ENCODE results near the gene CLCNKA. TPM values are rescaled to one million over a fixed set of nuclear protein-coding genes. Genes with fewer than 3 reads are reported as not detected.

CLCNKA gene
- total RNA-seq, 1 experiment from 2014 or later = 0.10 TPM

- ATAC-seq = peak; percentile 44
- Histone ChIP-seq H4K20me1 (ENCODE audit: insufficient read depth) (no peaks in the 10 kb centered on the region), H3K9me2 (ENCODE audit: insufficient read depth) (no peaks in the 10 kb centered on the region), H2AFZ (ENCODE audit: low read depth, low read length, poor library complexity, severe bottlenecking) (peak overlapping the region; percentile 75), H3K4me1 (ENCODE audit: control insufficient read depth in 1 of 2, insufficient read depth in 2 of 2, low read length in 2 of 2) (peaks cover 33 to 73% of the 10 kb centered on the region in 2 experiments), H3K9ac (ENCODE audit: low read length) (peak overlapping the region; percentile 57), H3K4me2 (ENCODE audit: low read length) (peak overlapping the region; percentile 87), H3K36me3 (ENCODE audit: control insufficient read depth in 1 of 2, insufficient read depth in 2 of 2, low read length in 2 of 2) (no peaks in the 10 kb centered on the region), H3K27ac (ENCODE audit: low read depth, low read length) (peak overlapping the region; percentile 54), H3K4me3 (replicated peaks in 1 of 2; ENCODE audit: low read depth in 1 of 2, low read length in 2 of 2) (peak overlapping the region in 1 of 2 experiments; percentile 47; a peak in 1 of 4 replicates), H3K79me2 (ENCODE audit: insufficient read depth, low read length) (no peaks in the 10 kb centered on the region), H3K9me3 (ENCODE audit: control insufficient read depth in 1 of 2, insufficient read depth in 1 of 2, low read depth in 1 of 2, low read length in 2 of 2) (no peaks in the 10 kb centered on the region), H3K27me3 (ENCODE audit: insufficient read depth, low read length) (no peaks in the 10 kb centered on the region)
- intact Hi-C loops (cut with micrococcal nuclease) = no loop called here
- peak; percentile 59 for DNase-seq (ENCODE audit: low read depth, low spot score)
- TF ChIP-seq YY1 (IDR thresholded peaks at IDR 0.05; ENCODE audit: extremely low read depth, insufficient replicate concordance, low read depth, low read length) (no peak), TCF7L2 (IDR thresholded peaks at IDR 0.05; ENCODE audit: borderline replicate concordance, extremely low read depth, insufficient read depth, insufficient read length) (peak; percentile 74), POLR2AphosphoS5 (IDR thresholded peaks at IDR 0.05; ENCODE audit: low read depth, low read length) (peak; percentile 24; the same call in 1 of the 2 replicates)
- no TSS peak for BruUV-seq (replicated peaks)
- ChIA-PET CTCF (interaction anchor here (0.7 to 7.9 kb wide), 3 partner anchors 108 to 544 kb away, joined by 3 to 222 read pairs (median 24); no protein-coding TSS in a partner anchor), POLR2A (interaction anchor here (1.0 to 4.4 kb wide), 3 partner anchors 70 to 110 kb away, joined by 3 to 31 read pairs (median 3); no protein-coding TSS in a partner anchor), RAD21 (ENCODE audit: low non-redundant PET in 1 of 2, low total read pairs in 2 of 2, uncharacterized antibody in 2 of 2, unreplicated experiment in 2 of 2) (no interaction called here)
These were observed 55.0 kb downstream of the CLCNKA start for GRCh38 chr1:16076865-16077238.

GRCh38 chr1:16077406-16078245, 55.8 kb downstream of the CLCNKA start:
- ATAC-seq (no peak), DNase-seq (ENCODE audit: low read depth, low spot score) (no peak)
- ChIA-PET POLR2A (interaction anchor here (0.7 to 4.4 kb wide), 3 partner anchors 43 to 109 kb away, joined by 3 to 31 read pairs (median 3); no protein-coding TSS in a partner anchor), RAD21 (ENCODE audit: low non-redundant PET in 1 of 2, low total read pairs in 2 of 2, uncharacterized antibody in 2 of 2, unreplicated experiment in 2 of 2) (interaction anchor here (0.7 to 2.5 kb wide), 5 partner anchors 106 to 155 kb away, joined by 3 to 26 read pairs (median 10); no protein-coding TSS in a partner anchor), CTCF (interaction anchor here (0.7 to 7.9 kb wide), 6 partner anchors 35 to 543 kb away, joined by 3 to 222 read pairs (median 14); no protein-coding TSS in a partner anchor)
- no peak overlapping the region for H2AFZ ChIP-seq (ENCODE audit: low read depth, low read length, poor library complexity, severe bottlenecking)
- no peaks in the 10 kb centered on the region for H3K9me2 ChIP-seq (ENCODE audit: insufficient read depth)
- no peaks in the 10 kb centered on the region for H3K36me3 ChIP-seq (ENCODE audit: control insufficient read depth in 1 of 2, insufficient read depth in 2 of 2, low read length in 2 of 2)
- H3K9ac ChIP-seq (ENCODE audit: low read length) = peak overlapping the region; percentile 57; the same call in 1 of the 2 replicates
- BruUV-seq (replicated peaks) = no TSS peak
- no peaks in the 10 kb centered on the region for H3K79me2 ChIP-seq (ENCODE audit: insufficient read depth, low read length)
- intact Hi-C loops (cut with micrococcal nuclease) = loop anchor here (2.0 kb wide), 1 partner anchor 67 kb away; no protein-coding TSS in a partner anchor
- H4K20me1 ChIP-seq (ENCODE audit: insufficient read depth) = no peaks in the 10 kb centered on the region
- no peak overlapping the region; the same call in 1 of the 2 replicates for H3K27ac ChIP-seq (ENCODE audit: low read depth, low read length)
- H3K9me3 ChIP-seq (ENCODE audit: control insufficient read depth in 1 of 2, insufficient read depth in 1 of 2, low read depth in 1 of 2, low read length in 2 of 2) = no peaks in the 10 kb centered on the region
- no peaks in the 10 kb centered on the region for H3K27me3 ChIP-seq (ENCODE audit: insufficient read depth, low read length)
- no peak overlapping the region for H3K4me3 ChIP-seq (replicated peaks in 1 of 2; ENCODE audit: low read depth in 1 of 2, low read length in 2 of 2)
- H3K4me1 ChIP-seq (ENCODE audit: control insufficient read depth in 1 of 2, insufficient read depth in 2 of 2, low read length in 2 of 2) = peaks cover 30 to 74% of the 10 kb centered on the region in 2 experiments
- peak overlapping the region; percentile 87; the same call in 1 of the 2 replicates for H3K4me2 ChIP-seq (ENCODE audit: low read length)
- TF ChIP-seq SP1 (IDR thresholded peaks at IDR 0.05; ENCODE audit: low read depth) (no peak), TCF7L2 (IDR thresholded peaks at IDR 0.05; ENCODE audit: borderline replicate concordance, extremely low read depth, insufficient read depth, insufficient read length) (no peak), JUND (IDR thresholded peaks at IDR 0.05) (no peak), POLR2AphosphoS5 (IDR thresholded peaks at IDR 0.05; ENCODE audit: low read depth, low read length) (no peak), REST (IDR thresholded peaks at IDR 0.05; ENCODE audit: low read depth) (no peak), EGR1 (IDR thresholded peaks at IDR 0.05; ENCODE audit: low read depth) (no peak), CTCF (IDR thresholded peaks at IDR 0.05 in 2 of 3, conservative IDR thresholded peaks at IDR 0.05 in 1 of 3; ENCODE audit: borderline replicate concordance in 1 of 3, insufficient read depth in 1 of 3, low read depth in 2 of 3, low read length in 2 of 3) (no peak), MAX (IDR thresholded peaks at IDR 0.05) (no peak), ZNF274 (IDR thresholded peaks at IDR 0.05; ENCODE audit: low read depth, low read length) (no peak)
